Measurements from ENCODE around the gene F5. TPM values are rescaled to one million over a fixed set of nuclear protein-coding genes. Genes with fewer than 3 reads are reported as not detected.

F5 gene
- total and polyA plus RNA-seq, 2 of the 13 experiments (the other 11 are each of a cell fraction or from before 2014, with no cell fraction given): 38.3 to 64.0 TPM

DNA sequence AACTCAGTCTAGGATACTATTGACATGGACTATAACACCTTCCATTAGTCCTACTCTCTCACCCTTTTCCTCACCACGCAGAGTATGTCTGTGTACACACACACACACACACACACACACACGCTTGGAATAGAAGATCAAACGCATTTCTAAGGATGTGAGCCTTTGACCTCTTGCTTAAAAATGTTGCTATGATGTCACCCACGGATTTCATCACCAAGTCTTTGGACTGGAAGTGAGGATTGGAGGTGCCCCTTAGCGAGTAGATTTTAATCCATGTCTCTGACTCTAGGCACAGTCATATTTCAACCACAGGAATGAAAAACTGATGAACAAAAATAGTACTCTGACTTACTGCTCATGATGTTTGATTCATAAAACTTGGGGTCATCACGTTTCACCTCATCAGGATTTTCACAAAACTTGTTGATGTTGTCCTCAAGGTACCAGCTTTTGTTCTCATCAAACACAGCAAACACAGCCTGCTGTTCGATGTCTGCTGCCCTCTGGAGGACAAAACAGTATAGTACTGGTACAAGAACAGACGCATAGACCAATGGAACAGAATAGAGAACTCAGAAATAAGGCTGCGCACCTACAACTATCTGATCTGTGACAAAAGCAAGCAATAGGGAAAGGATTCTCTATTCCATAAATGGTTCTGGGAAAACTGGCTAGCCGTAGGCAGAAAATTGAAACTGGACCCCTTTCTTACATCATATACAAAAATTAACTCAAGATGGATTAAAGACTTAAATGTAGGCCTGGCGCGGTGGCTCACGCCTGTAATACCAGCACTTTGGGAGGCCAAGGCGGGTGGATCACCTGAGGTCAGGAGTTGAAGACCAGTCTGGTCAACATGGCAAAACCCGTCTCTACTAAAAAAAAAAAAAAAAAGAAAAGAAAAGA, 39.9 kb downstream of the F5 start (continued):
- TF ChIP-seq ZBTB4 (CRISPR knock-in tag; IDR thresholded peaks at IDR 0.05; ENCODE audit: borderline replicate concordance) (no peak), SP4 (CRISPR knock-in tag; IDR thresholded peaks at IDR 0.05) (no peak), CSRNP1 (CRISPR knock-in tag; IDR thresholded peaks at IDR 0.05) (no peak), PRMT3 (CRISPR knock-in tag; IDR thresholded peaks at IDR 0.05; ENCODE audit: borderline replicate concordance, low read depth) (no peak), ZNF749 (CRISPR knock-in tag; IDR thresholded peaks at IDR 0.05; ENCODE audit: borderline replicate concordance) (no peak), ZFP36L2 (CRISPR knock-in tag; IDR thresholded peaks at IDR 0.05) (no peak), THAP8 (CRISPR knock-in tag; IDR thresholded peaks at IDR 0.05; ENCODE audit: borderline replicate concordance) (no peak), ZNF562 (CRISPR knock-in tag; IDR thresholded peaks at IDR 0.05; ENCODE audit: borderline replicate concordance) (no peak), YY1 (IDR thresholded peaks at IDR 0.05; ENCODE audit: insufficient read depth, insufficient replicate concordance, low read depth, low read length) (no peak), SRF (IDR thresholded peaks at IDR 0.05; ENCODE audit: low read depth, low read length) (no peak), FOXA3 (CRISPR knock-in tag; IDR thresholded peaks at IDR 0.05) (peak; percentile 27; the same call in 1 of the 2 replicates), ZNF446 (CRISPR knock-in tag; IDR thresholded peaks at IDR 0.05) (no peak), JUND (CRISPR knock-in tag; IDR thresholded peaks at IDR 0.05) (0 out of 2 replicates have a peak, but pooled peaks have one; percentile 38), ZNF75D (CRISPR knock-in tag; IDR thresholded peaks at IDR 0.05; ENCODE audit: borderline replicate concordance) (no peak)
- TF ChIP-seq, protein P1, sequence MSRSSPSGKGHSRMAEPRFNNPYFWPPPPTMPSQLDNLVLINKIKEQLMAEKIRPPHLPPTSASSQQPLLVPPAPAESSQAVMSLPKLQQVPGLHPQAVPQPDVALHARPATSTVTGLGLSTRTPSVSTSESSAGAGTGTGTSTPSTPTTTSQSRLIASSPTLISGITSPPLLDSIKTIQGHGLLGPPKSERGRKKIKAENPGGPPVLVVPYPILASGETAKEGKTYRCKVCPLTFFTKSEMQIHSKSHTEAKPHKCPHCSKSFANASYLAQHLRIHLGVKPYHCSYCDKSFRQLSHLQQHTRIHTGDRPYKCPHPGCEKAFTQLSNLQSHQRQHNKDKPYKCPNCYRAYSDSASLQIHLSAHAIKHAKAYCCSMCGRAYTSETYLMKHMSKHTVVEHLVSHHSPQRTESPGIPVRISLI (CRISPR knock-in tag; IDR thresholded peaks at IDR 0.05; ENCODE audit: borderline replicate concordance): no peak
- TF ChIP-seq, protein P2, sequence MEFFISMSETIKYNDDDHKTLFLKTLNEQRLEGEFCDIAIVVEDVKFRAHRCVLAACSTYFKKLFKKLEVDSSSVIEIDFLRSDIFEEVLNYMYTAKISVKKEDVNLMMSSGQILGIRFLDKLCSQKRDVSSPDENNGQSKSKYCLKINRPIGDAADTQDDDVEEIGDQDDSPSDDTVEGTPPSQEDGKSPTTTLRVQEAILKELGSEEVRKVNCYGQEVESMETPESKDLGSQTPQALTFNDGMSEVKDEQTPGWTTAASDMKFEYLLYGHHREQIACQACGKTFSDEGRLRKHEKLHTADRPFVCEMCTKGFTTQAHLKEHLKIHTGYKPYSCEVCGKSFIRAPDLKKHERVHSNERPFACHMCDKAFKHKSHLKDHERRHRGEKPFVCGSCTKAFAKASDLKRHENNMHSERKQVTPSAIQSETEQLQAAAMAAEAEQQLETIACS (CRISPR knock-in tag; IDR thresholded peaks at IDR 0.05): no peak
- TF ChIP-seq, protein P3, sequence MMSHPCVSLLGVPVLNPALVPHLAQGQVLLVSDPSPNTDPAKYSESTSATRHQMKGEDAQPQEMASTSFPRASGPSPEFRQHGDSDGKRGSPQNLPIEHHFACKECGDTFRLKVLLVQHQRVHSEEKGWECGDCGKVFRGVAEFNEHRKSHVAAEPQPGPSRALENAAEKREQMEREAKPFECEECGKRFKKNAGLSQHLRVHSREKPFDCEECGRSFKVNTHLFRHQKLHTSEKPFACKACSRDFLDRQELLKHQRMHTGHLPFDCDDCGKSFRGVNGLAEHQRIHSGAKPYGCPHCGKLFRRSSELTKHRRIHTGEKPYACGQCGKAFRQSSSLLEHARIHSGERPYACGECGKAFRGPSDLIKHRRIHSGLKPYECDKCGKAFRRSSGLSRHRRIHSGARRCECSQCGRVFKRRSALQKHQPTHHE (CRISPR knock-in tag; IDR thresholded peaks at IDR 0.05; ENCODE audit: borderline replicate concordance): no peak

Measured in HepG2 (cell line).